ENCODE data around the gene WASF3. TPM values are rescaled to one million over a fixed set of nuclear protein-coding genes. Genes with fewer than 3 reads are reported as not detected.

The WASF3 gene
- total RNA-seq, 2 donors from 2014 or later, result 0.06 to 0.16 TPM

DNA sequence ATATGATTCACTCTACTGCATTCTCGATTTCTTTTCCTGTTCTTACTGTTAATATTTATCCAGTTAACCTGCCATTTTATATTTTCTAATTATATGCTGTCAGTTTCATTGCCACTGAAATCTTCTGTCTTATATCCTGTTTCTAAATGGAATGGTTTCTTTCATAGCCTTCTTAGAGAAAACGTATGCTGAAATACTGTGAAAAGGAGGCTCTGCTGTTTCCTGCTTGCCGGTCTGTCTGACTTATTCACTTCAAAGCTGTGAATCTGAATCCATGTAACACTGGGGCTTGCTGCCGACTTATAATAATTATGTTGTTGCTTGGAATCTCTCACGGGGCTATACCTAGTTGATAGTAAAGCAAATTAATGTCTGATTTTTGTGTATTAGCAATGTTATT, 123.1 kb downstream of the WASF3 start:
- Mint-ChIP-seq H3K27me3 (peaks cover 12% of the 10 kb centered on the region), H3K4me1 (no peaks in the 10 kb centered on the region), H3K27ac (no peak overlapping the region), H3K9me3 (no peaks in the 10 kb centered on the region), H3K36me3 (ENCODE audit: low read depth) (no peaks in the 10 kb centered on the region), H3K4me3 (no peak overlapping the region)
- no peak for ATAC-seq (replicated peaks)

DNA sequence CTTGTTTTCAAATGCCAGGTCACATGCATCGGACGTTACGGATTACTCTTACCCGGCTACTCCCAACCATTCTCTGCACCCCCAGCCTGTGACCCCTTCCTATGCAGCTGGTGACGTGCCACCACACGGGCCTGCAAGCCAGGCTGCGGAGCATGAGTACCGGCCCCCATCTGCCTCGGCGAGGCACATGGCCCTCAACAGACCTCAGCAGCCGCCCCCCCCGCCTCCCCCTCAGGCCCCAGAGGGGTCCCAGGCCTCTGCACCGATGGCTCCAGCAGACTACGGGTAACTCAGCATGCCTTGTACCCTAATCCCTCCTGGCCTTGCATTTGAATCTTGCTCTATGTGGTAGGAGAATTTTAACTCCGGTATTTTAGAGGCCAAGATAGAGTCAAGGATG, 123.6 kb downstream of the WASF3 start:
- Mint-ChIP-seq H3K4me1 (no peaks in the 10 kb centered on the region), H3K9me3 (no peaks in the 10 kb centered on the region), H3K4me3 (no peak overlapping the region), H3K36me3 (ENCODE audit: low read depth) (no peaks in the 10 kb centered on the region), H3K27ac (no peak overlapping the region), H3K27me3 (peaks cover 13% of the 10 kb centered on the region)
- no peak for ATAC-seq (replicated peaks)

DNA sequence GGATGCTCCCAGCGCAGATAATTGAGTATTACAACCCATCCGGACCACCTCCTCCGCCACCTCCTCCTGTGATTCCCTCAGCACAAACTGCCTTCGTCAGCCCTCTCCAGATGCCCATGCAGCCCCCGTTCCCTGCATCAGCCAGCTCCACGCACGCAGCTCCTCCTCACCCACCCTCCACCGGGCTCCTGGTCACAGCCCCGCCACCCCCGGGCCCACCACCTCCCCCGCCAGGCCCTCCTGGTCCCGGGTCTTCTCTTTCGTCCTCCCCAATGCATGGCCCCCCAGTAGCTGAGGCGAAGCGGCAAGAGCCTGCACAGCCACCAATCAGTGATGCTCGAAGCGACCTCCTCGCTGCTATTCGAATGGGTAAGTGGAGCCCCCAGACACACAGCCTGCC, 125.1 kb downstream of the WASF3 start:
- no peaks in the 10 kb centered on the region for H3K36me3 Mint-ChIP-seq (ENCODE audit: low read depth)
- H3K4me3 Mint-ChIP-seq, result no peak overlapping the region
- H3K27me3 Mint-ChIP-seq, result peaks cover 13% of the 10 kb centered on the region
- no peaks in the 10 kb centered on the region for H3K9me3 Mint-ChIP-seq
- ATAC-seq (replicated peaks), result no peak
- H3K27ac Mint-ChIP-seq, result no peak overlapping the region
- no peaks in the 10 kb centered on the region for H3K4me1 Mint-ChIP-seq

DNA sequence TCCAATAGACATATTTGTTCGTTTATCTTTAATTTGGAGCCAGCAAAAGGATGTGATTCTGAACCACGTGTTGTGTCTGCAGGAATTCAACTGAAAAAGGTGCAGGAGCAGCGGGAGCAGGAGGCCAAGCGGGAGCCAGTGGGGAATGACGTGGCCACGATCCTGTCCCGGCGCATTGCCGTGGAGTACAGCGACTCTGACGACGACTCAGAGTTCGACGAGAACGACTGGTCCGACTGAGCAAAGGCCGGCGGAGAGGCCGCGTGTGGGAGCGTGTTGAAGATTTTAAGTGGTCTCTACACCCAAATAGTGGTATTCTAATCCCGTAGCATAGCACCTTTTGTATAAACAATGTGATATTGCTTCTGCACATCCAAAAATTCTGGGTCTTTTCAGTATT, 128.1 kb downstream of the WASF3 start:
- no peak for ATAC-seq (replicated peaks)
- H3K27ac Mint-ChIP-seq, result no peak overlapping the region
- H3K9me3 Mint-ChIP-seq, result peaks cover 7% of the 10 kb centered on the region
- peaks cover 10% of the 10 kb centered on the region for H3K27me3 Mint-ChIP-seq
- no peak overlapping the region for H3K4me3 Mint-ChIP-seq
- no peaks in the 10 kb centered on the region for H3K4me1 Mint-ChIP-seq
- no peaks in the 10 kb centered on the region for H3K36me3 Mint-ChIP-seq (ENCODE audit: low read depth)

DNA sequence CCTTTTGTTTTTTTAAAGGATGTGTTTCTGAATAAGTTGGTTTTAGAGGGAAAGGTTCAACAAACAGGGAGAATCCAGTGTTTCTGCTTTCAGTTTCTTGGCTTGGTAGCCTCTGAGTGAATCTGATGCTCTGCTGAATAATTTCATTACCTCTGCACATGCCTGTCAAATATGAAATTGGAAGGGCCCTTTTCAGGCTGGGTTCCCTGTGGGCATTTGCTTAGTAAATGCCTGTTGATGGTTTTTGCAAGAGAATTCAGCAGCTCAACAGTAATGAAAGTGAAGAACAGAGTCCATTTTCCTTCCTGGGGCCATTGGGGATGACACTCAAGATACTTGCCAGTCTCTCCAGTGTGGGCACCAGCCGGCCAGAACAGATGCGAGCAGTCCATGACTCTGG, 128.8 kb downstream of the WASF3 start:
- no peaks in the 10 kb centered on the region for H3K4me1 Mint-ChIP-seq
- H3K27ac Mint-ChIP-seq, result no peak overlapping the region
- ATAC-seq (replicated peaks), result no peak
- peaks cover 11% of the 10 kb centered on the region for H3K9me3 Mint-ChIP-seq
- peaks cover 10% of the 10 kb centered on the region for H3K27me3 Mint-ChIP-seq
- H3K36me3 Mint-ChIP-seq (ENCODE audit: low read depth), result no peaks in the 10 kb centered on the region
- no peak overlapping the region for H3K4me3 Mint-ChIP-seq

DNA sequence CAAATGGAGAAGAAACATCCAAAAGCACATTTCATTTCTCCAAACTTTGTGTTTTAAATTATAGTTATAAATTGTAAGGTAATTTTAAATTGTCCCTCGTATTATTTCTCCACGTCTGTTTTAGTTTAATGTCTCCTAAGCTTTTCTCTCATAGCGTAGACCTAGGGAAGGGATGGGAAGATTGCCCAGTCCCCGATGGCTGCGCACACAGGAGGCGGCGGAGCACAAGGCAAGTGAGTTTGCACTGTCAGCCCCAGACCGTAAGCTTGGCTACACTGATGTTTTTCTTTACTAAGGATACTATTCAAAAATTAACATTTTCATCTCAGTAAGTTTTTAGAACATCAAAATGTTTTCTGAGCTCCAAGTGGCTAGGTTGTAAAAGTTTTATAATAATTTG, 130.8 kb downstream of the WASF3 start:
- Mint-ChIP-seq H3K27ac (no peak overlapping the region), H3K4me3 (no peak overlapping the region), H3K9me3 (peaks cover 11% of the 10 kb centered on the region), H3K4me1 (no peaks in the 10 kb centered on the region), H3K27me3 (peaks cover 7% of the 10 kb centered on the region), H3K36me3 (ENCODE audit: low read depth) (no peaks in the 10 kb centered on the region)
- ATAC-seq (replicated peaks), result no peak

DNA sequence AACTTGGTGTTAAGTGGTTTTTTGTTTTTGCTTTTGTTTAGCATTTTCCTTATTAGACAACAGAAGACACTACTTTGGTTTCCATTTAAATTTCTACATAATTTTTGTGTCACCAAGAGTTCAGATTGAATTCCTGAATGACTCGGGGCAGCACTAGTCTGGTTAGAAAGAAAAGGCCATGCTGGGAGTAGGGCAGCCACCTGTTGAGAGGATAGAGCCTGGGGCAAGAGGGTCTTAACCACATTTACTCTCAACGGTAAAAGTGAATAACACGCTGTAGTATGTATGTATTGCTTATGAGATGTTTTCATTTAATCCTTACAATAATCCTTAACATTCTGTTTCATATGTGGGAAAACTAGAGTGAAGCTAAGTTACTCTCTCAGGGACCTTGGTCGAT, 131.5 kb downstream of the WASF3 start:
- no peak overlapping the region for H3K4me3 Mint-ChIP-seq
- ATAC-seq (replicated peaks), result no peak
- no peaks in the 10 kb centered on the region for H3K4me1 Mint-ChIP-seq
- H3K27ac Mint-ChIP-seq, result no peak overlapping the region
- H3K27me3 Mint-ChIP-seq, result peaks cover 7% of the 10 kb centered on the region
- H3K9me3 Mint-ChIP-seq, result peaks cover 11% of the 10 kb centered on the region
- no peaks in the 10 kb centered on the region for H3K36me3 Mint-ChIP-seq (ENCODE audit: low read depth)

DNA sequence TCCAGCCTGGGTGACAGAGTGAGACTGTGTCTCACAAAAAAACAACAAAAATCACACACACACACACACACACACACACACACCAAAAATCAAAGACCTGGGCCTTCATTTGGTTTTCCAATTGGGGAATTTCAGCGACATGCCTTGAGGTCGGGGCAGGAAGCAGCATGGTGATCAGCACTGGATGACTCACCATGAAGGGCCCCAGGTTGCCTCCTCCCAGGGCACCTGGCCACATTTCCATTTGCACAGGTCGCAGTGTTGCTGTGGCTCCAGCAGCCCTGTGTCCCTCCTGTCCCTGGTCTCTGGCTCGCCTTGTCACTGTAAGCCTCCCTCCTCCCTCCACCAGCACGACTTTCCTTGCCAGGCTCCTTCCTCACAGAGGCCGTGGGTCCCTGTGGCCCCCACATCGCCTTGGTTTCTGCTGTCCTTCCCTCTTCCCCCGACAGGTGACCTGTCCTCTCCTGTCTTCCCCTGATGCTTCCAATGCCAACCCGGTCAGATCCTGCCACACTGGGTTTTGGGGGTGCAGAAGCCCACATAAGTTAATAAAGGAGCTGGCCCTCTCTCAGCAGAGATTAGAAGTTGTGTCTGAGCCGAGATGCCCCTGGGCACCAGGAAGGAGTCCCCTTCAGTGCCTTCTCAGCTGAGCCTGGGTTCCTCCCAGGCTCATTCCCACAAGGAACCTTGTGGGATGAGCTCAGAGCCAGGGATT, 136.4 kb downstream of the WASF3 start:
- H3K27me3 Mint-ChIP-seq, result peaks cover 3% of the 10 kb centered on the region
- no peak overlapping the region for H3K4me3 Mint-ChIP-seq
- no peaks in the 10 kb centered on the region for H3K36me3 Mint-ChIP-seq (ENCODE audit: low read depth)
- H3K9me3 Mint-ChIP-seq, result peaks cover 11% of the 10 kb centered on the region
- no peaks in the 10 kb centered on the region for H3K4me1 Mint-ChIP-seq
- no peak for ATAC-seq (replicated peaks)
- no peak overlapping the region for H3K27ac Mint-ChIP-seq

DNA sequence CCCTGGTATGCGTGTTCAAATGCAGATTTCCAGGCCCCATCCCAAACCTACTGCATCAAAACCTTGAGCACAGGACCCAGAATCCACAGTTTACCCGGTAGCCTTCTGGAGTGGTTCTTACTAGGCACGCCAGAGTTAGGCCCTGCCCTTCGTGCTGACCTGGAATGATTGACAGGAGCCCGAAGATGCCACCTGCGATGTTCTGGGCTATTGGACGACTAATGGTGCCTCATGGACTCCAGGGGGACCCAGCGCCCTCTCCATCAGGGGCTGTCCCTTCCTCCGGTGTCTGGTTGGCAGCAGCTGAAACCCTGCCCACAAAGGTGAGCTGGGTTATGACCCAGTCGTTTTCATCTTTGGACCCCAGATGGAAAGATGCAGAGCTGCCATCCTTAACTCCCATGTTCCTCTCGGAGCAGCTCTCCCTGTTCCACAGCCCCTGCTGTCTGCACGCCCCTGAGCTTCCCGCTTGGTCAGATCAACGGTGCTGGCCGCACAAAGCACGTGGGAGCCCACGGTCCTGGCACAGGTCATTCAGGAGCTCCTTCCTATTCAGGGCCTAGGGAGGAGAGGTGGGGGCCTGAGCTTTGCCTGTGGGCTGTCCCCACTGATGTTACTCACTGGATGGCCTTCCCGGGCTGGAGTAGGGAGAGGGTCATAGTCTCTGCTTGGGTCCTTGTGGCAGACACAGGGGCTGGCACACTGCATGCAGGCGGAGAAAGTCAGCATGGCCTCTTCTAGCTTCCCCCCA, 137.3 kb downstream of the WASF3 start:
- no peak overlapping the region for H3K27ac Mint-ChIP-seq
- peaks cover 8% of the 10 kb centered on the region for H3K9me3 Mint-ChIP-seq
- ATAC-seq (replicated peaks), result no peak
- H3K27me3 Mint-ChIP-seq, result peaks cover 3% of the 10 kb centered on the region
- H3K4me3 Mint-ChIP-seq, result no peak overlapping the region
- no peaks in the 10 kb centered on the region for H3K36me3 Mint-ChIP-seq (ENCODE audit: low read depth)
- no peaks in the 10 kb centered on the region for H3K4me1 Mint-ChIP-seq

DNA sequence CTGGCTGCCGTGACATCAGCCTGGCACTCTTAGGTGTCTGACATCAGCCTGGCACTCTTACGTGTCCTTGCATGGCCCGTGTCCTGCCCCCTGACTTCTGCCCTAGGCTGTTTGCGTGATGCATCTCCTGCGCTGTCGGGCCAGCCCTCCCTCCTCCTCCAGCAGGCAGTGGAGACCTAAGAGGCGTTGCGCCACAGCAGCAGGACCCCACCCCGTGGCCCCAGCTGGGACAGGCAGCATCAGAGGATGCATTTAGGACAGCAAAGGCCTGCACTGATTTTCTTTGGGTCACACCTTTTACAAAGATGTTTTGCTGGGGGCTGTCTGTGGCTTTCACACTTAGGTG, 137.8 kb downstream of the WASF3 start:
- Mint-ChIP-seq H3K27me3 (peaks cover 3% of the 10 kb centered on the region), H3K4me1 (no peaks in the 10 kb centered on the region), H3K9me3 (peaks cover 5% of the 10 kb centered on the region), H3K27ac (no peak overlapping the region), H3K4me3 (no peak overlapping the region), H3K36me3 (ENCODE audit: low read depth) (no peaks in the 10 kb centered on the region)
- ATAC-seq (replicated peaks), result no peak

DNA sequence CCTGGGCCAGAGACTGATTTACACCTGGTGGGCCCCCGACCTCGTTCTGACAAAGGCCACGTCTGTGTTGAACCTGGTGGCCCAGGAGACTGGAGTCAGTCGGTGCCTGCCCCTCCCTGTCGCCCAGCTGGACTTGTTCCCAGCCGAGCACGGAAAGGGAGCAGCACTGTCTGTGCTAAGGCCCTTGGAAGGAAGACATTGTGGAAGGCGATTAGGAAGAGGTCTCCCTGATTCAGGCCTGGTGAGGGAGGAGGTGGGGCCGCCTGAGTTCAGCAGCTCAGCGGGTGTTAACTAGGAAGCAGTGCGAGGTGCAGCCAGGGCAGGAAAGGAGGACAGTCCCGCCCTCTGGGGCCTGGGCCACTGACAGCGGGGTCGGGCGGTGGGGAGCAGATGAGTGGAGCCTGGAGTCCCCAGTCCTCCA, 138.4 kb downstream of the WASF3 start:
- Mint-ChIP-seq H3K4me3 (no peak overlapping the region), H3K27ac (no peak overlapping the region), H3K36me3 (ENCODE audit: low read depth) (no peaks in the 10 kb centered on the region), H3K27me3 (peaks cover 3% of the 10 kb centered on the region), H3K9me3 (peaks cover under 1% of the 10 kb centered on the region), H3K4me1 (no peaks in the 10 kb centered on the region)
- ATAC-seq (replicated peaks), result no peak

DNA sequence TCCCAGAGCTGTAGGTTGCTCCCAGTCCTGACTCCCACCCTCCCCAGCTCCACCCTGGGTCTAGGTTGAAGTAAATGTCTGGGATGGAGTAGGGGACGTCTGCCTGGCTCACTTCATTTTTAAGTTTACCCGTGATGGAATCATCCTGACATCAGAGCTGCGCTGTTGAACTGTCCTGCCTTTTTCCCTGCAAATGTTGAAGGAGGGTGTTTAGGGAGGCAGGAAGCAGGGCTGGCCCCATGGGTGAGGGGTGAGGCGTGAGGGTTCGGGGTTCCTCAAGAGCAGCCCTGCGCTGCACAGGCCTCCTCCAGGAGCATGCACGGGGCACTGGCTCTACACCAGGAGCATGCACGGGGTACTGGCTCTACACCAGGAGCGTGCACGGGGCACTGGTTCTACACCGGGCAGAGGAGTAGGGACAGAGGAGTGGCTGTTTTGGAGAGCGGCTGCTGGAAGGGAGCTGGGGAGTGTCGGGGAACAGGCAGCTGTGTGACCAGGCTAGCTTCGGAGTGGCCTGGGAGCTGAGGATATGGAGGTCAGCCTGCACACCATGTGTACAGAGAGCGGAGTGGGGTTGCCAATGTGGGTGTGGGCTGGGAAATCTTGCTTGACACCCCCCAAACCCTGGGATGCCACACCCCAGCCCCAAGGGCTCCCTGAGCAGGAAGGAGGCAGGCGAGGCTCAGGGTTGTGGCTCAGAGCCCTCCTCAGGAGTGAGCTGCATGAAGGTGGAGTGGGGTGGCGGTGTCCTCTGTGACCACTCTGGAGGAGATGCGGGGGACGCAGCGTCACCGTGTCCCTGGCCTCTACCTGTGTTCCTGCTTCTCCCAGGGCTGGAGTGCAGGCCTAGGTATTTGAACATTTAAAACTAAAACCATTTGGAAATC, 139.8 kb downstream of the WASF3 start:
- H3K27me3 Mint-ChIP-seq, result peaks cover 3% of the 10 kb centered on the region
- H3K4me1 Mint-ChIP-seq, result no peaks in the 10 kb centered on the region
- H3K27ac Mint-ChIP-seq, result no peak overlapping the region
- ATAC-seq (replicated peaks), result no peak
- H3K4me3 Mint-ChIP-seq, result no peak overlapping the region
- H3K9me3 Mint-ChIP-seq, result no peaks in the 10 kb centered on the region
- no peaks in the 10 kb centered on the region for H3K36me3 Mint-ChIP-seq (ENCODE audit: low read depth)

DNA sequence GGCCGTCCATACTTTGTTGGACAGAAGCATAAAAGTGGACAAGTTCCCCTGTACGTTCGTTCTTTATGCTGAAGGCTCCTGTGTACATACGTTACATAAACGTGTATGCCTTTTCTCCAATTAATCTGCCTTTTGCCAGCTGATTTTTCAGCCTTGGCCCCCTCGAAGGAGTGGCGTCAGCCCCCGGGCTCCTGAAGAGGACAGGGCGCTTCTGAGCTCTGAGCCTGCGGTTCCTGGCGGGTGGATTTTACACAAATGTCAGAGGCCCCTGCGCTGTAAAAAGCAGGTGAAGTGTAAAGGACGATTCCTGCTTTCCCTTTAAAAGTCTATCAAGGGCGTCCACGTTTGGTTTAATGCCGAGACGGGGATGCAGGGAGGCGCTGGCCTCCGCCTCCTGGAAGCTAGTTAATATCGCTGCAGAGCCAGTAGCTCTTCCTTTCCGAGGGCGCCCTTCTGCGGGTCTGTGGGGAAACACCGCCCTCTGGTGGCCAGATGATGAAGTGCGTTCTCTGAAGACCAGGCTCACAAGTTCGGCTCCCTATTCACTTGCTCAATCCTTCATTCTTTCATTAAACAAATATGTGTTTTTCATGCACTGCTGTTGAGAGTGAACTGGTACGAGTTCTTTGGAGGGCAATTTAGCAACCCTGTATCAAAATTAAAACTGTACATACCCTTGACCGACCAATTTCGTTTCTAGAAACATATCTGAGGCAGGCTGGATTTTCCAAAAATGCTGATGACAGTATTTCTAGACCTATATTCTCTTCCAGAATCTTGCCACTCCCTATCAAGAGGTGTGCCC, 141.1 kb downstream of the WASF3 start:
- Mint-ChIP-seq H3K4me3 (no peak overlapping the region), H3K27me3 (peaks cover 3% of the 10 kb centered on the region), H3K36me3 (ENCODE audit: low read depth) (no peaks in the 10 kb centered on the region), H3K4me1 (no peaks in the 10 kb centered on the region), H3K9me3 (no peaks in the 10 kb centered on the region), H3K27ac (no peak overlapping the region)
- peak; percentile 76 for ATAC-seq (replicated peaks)

DNA sequence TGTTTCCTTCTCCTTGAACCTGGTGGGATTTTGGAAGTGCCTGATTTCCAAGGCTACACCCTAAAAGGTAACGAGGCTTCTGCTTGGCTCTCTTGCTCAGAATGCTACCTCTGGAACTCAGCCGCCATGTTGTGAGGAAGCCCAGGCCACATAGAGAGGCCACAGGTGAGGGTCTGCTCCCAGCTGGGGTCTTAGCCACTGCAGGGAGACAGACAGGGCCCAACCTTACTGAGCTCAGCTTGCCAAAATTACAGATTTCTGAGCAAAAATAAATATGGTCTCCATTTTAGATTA, 141.7 kb downstream of the WASF3 start:
- Mint-ChIP-seq H3K36me3 (ENCODE audit: low read depth) (no peaks in the 10 kb centered on the region), H3K27me3 (peaks cover 3% of the 10 kb centered on the region), H3K9me3 (no peaks in the 10 kb centered on the region), H3K4me1 (no peaks in the 10 kb centered on the region), H3K4me3 (no peak overlapping the region), H3K27ac (no peak overlapping the region)
- ATAC-seq (replicated peaks), result no peak
